ENCODE results near the gene PSMA7. TPM values are rescaled to one million over a fixed set of nuclear protein-coding genes. Genes with fewer than 3 reads are reported as not detected.

Gene PSMA7
- total RNA-seq, 1 donor from 2014 or later: 371 TPM

DNA sequence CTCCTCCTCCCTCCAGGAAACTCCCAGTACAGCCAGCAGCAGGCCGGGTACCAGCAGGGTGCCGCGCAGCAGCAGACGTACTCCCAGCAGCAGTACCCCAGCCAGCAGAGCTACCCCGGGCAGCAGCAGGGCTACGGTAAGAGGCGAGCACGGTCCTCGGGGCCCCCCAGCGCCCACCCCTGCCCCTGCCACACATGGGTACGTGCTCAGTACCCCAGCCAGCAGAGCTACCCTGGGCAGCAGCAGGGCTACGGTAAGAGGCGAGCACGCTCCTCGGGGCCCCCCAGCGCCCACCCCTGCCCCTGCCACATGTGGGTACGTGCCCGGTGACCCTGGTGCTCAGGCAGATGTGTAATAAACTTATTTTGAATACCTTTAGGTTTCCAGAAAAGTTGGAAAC, 29.5 kb upstream of the PSMA7 start:
- DNase-seq (ENCODE audit: low read depth): no peak

DNA sequence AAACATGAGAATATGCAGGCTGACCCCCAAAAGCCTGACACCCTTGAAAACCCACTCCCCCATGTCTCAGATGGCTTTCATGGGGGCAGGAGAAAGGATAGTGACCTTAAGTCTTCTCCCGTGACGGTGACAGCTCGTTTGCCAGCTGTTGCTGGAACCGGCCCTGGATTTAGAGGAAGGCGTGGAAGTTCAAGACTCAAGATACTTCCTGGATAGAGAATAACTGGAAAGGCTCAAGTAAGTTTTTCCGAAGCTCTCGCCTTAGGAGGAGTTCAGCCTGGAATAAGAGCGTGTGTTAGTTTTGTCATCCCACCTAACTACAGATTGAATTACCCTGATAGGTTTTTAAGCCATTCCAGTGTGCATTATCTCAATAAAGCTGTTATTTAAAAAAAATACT, 28.1 kb upstream of the PSMA7 start:
- DNase-seq (ENCODE audit: low read depth): no peak

DNA sequence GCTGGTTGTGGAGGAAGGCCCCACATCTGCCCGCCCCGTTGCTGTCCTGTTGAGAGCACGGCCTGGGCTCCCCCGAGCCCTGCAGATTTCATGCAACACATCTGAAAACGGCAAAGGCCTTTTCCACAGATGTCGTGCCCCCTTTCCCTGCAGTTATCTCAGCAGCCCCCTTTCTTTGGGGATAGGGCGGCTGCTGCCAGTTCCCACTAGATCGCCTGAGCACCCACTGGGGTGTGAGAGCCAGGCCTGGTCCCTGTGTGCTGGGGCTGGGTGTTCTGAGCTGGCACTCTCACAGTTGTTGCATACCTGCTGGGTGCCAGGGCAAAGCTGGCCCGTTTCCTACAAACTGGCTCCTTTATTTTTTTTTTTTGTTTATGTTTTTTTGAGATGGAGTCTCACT, 27.3 kb upstream of the PSMA7 start:
- no peak for DNase-seq (ENCODE audit: low read depth)

DNA sequence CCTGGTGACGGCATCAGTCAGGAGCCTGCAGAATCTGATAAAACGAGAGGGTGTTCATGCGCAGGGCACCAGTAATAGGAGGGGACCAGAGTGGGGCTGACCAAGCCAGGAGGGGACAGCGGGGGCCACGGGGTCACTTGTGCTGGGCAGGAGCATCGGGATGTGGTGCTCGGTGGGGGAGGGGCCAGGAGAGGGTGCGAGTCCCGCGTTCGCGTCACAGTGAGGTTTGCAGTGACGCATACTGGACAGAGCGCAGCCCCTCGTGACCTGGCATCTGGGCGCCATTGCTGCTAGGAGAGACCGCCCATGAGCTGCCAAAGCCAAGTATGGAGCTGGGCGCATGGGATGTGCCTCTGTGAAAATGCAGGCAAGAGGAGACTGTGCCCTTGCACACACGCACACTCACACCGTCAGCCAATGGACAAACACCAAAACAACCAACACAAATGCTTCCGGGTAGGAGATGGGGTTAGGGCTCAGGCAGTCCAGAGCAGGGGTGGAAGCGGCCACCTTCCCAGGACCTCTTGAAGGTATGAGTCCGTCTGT, 25.8 kb upstream of the PSMA7 start:
- DNase-seq (ENCODE audit: low read depth): no peak

DNA sequence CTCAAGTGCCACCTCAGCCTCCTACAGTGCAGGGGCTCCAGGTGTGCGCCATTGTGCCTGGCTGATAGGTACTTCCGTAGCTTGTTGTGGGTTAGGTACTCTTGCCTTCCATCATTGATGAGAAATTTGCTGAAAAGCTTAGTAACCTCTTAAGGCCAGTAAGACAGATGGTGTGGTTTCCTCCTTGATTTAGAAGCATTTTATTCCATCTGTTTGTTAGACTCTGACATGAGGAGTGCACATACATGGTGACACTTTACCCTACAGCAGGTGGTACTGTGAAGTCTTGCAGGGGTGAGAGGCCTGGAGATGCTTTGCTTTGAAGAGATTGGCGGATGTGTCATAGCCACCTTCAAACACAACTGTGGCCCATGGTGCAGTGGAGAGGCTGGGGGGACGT, 24.9 kb upstream of the PSMA7 start:
- DNase-seq (ENCODE audit: low read depth): no peak

DNA sequence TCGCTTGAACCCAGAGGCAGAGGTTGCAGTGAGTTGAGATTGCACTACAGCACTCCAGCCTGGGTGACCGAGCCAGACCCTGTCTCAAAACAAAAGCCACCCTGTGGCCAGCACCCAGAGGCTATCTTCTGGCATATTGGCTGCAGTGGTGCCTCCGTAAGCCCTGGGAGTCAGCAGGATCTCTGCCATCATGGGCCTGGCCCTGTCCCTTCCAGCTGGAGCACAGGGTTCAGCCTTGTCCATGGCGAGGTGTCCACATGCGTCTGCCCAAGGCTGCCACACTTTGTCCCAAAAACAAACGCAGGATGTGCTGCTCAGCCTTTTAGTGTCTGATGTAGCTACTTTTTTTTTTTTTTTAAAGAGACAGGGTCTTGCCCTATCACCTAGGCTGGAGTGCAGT, 24.3 kb upstream of the PSMA7 start:
- DNase-seq (ENCODE audit: low read depth): no peak

DNA sequence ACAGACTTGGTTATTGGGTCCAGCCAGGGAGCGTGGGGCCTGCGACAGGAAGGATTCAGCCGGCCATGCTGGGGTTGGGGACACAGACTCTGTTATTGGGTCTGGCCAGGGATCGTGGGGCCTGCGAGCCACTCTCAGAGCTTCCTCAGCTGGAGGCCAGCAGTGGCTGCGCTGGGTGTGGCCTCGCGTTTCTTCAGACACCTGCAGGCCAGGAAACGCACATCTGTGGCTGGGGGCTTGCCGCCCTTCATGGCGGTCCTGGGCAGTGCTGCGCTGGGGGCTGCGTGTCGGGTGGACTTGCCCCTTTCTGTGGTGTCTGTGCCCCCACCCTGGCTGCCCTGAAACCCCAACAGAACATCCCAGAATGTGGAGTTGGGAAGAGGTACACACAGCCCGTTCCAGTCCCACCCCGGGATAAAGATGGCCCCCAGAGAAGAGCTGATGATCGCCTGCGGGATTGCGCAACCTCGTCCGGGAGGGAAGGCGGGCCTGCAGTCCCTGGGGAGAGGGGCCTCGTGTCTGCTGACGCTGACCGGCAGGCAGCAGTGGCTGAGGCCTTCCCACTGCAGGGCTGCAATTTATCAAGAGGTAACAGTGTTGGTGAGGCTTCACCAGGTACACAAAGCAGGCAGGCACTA, 22.7 kb upstream of the PSMA7 start:
- no peak for DNase-seq (ENCODE audit: low read depth)

DNA sequence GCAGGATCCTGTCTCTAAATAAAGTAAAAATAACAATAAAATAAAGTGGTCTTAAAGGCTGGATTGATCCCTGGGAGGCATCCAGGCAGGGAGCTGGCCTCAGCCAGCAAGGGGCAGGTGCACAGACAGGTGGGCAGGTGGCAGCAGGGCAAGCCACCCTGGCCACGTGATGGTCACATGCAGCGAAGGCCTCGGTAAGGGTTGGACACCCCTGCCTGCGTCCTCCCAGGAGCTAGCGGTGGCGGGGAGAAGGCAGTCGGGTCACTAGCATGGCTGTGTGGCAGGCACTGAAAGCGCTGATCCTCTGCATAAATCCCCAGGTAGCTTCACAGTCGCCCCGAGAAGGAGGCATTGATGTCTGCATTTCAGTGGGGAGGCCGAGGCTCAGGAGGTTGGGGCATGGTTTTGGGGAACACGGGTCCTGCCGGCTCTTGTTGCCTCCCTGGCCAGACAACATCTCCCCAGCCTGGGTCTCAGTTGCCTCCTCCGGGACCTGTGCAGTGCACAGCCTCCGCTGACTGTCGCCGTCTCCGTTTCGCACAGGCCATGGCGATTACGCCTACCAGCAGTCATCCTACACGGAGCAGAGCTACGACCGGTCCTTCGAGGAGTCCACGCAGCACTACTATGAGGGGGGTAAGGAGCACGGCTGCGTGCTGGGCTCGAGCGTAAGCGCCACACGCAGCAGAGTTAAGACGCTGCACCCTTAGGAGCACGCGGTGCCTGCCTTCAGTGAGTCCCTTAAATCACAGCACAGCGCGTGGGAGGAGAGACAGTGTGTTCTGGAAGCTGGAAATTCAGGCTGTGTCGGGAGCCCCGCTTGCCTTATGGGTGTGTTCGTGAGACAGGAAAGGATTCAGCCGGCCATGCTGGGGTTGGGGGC, 21.9 kb upstream of the PSMA7 start:
- no peak for DNase-seq (ENCODE audit: low read depth)

DNA sequence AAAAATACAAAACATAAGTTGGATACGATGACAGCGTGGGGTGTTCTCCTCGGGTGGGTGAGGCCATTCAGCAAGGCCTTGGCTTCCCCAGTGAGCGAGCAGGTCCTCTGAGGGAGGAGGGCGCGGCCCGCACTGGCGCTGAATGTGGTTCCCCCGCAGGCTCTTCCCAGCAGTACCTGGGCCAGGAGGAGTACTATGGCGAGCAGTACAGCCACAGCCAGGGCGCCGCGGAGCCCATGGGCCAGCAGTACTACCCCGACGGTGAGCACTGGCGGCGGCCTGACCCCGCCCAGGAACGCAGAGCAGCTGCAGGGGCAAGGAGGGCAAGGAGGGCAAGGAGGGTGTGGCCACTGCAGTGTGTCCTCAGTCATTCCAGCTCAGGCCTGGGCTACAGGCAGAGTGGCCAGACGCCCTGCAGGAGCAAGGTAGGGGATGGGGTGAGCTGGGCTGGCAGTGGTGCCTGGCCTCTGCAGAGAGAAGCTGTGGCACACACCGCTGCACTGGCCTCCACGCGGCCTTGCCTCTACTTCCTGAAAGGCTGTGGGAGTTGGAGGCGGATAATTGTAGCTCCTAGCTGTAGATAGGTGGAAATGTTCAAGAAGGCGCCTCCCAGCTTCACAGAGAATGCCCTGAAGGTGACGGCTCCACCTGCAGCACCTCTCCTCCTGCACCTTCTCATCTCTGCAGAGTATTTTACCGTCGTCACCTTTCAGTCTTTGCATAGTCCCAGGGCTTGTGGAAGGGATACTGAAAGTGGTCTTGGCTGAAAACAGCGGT, 21.0 kb upstream of the PSMA7 start:
- DNase-seq (ENCODE audit: low read depth): no peak

DNA sequence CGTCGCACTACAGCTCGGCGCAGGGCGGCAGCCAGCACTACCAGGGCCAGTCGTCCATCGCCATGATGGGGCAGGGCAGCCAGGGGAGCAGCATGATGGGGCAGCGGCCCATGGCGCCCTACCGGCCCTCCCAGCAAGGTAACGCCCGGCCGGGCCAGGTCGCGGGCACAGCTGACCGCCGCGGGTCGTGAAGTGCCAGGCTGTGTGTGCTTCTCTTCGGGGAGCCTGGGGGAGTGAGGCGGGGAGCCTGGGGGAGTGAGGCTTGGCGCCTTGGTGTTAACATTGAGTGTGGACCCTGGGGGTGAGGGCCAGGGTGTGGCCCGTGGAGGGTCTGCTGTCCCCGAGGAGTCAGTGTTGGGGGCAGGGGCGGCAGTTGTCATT, 20.3 kb upstream of the PSMA7 start:
- DNase-seq (ENCODE audit: low read depth): no peak

DNA sequence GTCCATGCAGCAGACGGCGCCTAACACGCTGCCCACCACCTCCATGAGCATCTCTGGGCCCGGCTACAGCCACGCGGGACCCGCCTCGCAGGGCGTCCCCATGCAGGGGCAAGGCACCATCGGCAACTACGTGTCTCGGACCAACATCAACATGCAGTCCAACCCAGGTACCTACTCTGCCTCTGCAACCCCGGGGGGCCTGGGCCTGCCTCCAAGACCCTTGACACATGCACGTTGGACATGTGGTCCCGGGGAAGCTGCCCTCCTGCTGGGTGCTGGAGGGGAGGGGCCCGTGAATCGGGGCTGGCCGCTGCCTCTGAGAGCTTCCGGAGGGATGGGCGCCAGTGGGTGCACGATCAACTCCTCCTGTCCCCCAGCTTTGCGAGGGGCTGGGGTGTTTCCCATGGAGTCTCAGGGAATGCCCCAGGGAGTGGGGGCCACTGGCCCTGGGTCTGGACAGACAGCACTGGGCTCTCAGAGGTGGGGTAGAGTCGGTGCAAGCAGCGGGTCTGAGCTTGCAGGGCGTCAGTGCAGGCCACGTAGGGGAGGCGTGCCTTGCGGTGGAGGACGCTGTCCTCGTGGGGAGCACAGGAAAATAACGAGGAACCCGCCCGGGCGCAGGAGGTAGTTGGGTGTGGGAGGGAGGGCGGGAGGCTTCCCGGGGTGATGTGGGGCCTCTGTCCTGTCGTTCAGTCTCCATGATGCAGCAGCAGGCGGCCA, 19.7 kb upstream of the PSMA7 start:
- no peak for DNase-seq (ENCODE audit: low read depth)

DNA sequence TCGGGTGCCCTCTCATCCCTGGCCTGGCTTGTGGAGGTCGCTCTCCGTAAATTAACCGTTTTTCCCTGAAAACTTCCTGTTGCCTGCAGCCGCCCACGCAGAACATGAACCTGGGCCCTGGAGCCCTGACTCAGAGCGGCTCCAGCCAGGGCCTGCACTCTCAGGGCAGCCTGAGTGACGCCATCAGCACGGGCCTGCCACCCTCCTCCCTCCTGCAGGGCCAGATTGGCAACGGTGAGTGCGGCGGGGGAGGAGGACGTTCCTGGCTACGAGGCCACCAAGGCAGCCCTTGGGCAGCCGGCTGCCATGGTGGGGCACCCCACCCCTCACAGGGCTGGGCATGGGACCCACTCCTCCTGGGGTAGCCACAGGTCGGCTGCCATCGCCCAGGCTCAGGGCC, 18.2 kb upstream of the PSMA7 start:
- DNase-seq (ENCODE audit: low read depth): peak; percentile 33

DNA sequence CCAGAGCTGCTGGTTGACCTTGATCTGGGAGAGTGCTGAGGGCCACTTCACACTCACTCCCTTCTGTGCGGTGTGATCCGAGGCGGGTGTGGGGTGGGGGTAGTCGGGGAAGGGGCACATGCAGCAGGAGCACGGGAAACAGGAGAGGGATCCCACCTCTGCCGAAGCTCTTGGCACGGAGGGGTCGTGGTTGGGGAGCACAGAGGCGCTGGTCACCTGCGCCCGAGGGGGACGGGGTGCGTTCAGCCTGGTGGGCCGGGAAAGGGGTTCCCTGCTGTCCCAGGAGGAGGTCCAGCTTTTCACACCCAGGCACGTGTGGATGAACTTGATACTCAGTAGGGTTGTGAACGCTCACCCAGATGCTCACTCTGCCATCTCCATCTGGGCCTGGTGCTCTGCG, 17.7 kb upstream of the PSMA7 start:
- DNase-seq (ENCODE audit: low read depth): no peak

DNA sequence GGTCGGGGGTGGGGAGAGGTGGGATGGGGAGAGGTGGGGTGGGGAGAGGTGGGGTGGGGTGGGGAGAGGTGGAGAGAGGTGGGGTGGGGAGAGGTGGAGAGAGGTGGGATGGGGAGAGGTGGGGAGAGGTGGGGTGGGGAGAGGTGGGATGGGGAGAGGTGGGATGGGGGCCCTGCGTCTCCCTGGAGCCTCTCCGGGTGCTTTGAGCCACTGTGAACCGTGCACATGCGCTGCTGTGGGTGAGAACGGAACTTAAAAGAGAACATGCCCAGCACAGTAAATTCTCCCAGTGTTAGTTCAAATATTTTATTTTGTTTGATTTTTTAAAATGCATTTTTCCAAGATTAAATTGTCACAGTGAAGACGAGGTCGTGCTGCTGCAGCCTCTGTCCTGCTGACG, 17.1 kb upstream of the PSMA7 start:
- DNase-seq (ENCODE audit: low read depth): no peak

DNA sequence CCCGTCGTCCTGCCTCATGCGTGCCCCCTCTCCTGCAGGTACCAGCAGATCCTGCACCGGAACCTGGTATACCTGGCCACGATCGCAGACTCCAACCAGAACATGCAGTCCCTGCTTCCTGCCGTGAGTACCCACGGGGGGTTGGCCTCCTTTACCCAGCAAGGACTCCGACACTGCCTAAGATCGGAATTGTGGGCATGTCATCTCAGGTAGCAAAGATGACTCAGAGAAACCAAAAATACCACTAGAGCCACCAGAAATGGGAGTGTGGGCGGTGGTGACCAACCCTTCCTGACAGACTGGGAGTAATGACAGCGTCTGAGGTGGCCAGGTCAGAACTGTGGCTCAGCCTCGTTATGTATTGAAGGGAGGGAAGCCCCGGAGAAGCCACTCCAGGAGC, 16.6 kb upstream of the PSMA7 start:
- DNase-seq (ENCODE audit: low read depth): peak; percentile 71

DNA sequence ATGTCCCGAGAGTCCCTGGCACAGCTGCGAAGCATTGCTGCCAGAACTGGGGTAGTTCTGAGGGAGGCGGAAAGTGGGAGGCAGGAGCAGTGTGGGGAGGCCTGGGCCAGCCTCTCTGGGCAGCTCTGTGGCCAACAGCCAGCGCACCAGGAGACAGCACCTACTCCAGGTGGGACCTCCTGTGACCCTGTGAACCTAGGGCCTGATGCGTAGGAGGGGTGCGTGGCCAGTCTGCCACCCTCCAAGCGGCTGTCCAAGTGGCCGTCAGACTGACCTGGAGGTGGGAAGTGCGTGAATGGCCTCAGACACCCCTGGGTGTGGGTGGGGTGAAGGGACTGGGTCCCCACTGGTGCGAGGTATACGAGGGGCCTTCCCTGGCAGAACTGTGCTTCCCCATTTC, 15.9 kb upstream of the PSMA7 start:
- DNase-seq (ENCODE audit: low read depth): no peak

DNA sequence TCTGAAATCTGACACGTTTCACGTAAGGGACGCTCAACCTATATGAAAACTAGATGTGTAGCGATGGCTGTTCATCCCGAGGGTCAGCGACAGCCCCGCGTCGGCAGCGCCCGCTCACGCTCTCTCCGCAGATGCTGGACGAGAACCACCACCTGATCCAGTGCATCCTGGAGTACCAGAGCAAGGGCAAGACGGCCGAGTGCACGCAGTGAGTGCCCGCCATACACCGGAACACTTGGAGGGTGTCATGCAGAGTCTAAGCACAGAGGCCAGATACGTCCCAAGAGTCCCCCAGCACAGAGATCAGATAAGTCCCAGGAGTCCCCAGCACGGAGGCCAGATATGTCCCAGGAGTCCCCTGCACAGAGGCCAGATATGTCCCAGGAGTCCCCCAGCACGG, 15.3 kb upstream of the PSMA7 start:
- DNase-seq (ENCODE audit: low read depth): no peak

DNA sequence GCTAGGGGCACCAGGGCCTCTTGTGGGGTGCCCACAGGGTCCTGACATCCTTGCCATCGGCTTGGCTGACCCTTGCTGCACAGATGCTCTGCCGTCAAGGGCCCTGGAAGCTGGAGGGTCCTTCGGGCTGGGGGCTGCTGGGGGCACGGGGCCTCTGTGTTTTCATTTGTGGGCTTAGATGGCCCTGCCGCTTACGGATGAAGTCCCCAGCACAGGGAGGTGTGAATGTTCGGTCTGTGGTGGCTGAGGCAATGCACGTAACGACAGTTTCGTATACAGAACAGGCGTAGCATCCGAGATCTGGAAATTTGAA, 14.8 kb upstream of the PSMA7 start:
- no peak for DNase-seq (ENCODE audit: low read depth)

DNA sequence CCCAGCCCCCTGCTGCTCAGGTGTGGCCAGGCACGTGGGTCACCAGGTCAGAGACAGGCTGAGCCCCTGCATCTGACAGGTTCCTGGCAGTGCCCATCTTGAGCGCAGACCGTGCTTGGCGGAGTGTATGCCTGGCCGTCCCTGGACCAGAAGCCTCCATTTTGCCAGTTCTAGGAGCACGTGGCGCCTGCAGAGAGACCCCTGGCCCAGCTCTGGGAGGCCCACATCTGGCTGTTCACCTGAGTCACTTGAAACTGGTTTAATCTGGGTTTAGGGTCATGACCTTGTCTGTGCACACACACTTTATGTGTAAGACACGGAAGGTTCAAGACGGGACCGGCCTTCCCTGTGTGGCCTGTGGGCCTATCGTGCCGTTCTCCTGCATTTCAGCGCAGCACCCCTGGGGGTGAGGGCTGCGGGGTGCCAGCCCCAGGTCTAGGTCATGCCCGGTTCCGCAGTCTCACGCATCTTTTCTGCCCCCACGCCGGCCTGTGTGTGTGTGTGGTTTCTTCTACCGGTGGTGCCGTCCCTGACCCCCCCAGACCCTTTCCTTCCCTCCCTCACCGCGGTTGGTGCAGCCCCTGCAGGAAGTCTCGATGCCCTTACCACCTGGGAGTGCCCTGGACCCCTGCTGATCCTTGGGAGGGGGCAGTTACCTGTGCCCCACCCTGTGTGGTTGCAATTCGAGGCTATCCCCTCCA, 14.3 kb upstream of the PSMA7 start:
- no peak for DNase-seq (ENCODE audit: low read depth)

DNA sequence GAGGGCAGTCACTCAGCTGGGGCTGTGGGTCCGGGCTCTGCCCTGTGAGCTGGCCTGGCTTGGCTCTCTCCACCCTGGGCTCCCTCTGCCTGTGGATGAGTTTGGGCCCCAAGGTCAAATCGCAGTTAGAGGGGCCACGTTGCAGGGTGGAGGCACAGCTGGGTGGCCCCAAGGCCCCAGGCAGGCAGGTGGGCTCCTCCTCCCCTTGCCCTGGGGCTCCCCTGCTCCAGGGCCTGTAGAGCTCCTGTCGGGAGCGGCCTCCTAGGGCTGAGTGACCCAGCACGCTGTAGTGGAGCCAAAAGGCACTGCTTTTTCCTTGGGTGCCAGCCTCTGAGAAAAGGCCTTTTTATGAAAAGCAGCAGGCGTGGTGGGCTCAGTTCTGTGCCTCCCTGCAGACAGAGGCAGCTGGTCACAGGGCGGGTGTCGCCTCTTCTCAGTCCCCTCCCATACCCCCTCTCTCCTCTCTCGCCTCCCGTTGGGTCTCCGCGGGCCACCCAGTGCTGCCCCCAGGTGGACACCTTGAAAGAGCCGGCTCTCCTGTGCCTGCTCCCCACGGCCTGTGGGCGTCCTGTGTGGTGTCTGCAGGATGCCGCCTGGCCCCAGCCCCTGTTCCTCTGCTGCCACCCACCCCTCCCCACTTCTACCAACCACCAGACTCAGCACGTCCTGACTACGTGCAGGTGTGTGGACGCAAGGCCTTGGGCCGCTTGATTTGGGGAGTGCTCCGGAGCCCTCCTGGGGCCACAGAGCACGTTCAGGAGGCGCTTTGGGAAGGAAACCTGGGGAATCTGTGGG, 13.6 kb upstream of the PSMA7 start:
- DNase-seq (ENCODE audit: low read depth): peak; percentile 48
